ENCODE data around the gene AGPAT2.
"Not testable (repeated sequence)": the region's sequence is repeated elsewhere in the genome, so short reads cannot be mapped to it uniquely, and the experiment has no call there.

DNA sequence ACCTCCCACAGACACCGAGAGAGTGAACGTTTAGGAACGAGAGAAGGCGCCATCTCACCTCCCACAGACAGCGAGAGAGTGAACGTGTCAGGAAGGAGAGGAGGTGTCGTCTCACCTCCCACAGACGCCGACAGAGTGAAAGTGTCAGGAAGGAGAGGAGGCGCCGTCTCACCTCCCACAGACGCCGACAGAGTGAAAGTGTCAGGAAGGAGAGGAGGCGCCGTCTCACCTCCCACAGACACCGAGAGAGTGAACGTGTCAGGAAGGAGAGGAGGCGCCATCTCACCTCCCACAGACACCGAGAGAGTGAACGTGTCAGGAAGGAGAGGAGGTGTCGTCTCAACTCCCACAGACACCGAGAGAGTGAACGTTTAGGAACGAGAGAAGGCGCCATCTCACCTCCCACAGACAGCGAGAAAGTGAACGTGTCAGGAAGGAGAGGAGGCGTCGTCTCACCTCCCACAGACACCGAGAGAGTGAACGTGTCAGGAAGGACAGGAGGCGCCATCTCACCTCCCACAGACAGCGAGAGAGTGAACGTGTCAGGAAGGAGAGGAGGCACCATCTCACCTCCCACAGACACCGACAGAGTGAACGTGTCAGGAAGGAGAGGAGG is 54.7 kb downstream of the AGPAT2 start:
- TF ChIP-seq POLR2A (IDR thresholded peaks at IDR 0.05), result not testable (repeated sequence)
- TF ChIP-seq, protein P1, sequence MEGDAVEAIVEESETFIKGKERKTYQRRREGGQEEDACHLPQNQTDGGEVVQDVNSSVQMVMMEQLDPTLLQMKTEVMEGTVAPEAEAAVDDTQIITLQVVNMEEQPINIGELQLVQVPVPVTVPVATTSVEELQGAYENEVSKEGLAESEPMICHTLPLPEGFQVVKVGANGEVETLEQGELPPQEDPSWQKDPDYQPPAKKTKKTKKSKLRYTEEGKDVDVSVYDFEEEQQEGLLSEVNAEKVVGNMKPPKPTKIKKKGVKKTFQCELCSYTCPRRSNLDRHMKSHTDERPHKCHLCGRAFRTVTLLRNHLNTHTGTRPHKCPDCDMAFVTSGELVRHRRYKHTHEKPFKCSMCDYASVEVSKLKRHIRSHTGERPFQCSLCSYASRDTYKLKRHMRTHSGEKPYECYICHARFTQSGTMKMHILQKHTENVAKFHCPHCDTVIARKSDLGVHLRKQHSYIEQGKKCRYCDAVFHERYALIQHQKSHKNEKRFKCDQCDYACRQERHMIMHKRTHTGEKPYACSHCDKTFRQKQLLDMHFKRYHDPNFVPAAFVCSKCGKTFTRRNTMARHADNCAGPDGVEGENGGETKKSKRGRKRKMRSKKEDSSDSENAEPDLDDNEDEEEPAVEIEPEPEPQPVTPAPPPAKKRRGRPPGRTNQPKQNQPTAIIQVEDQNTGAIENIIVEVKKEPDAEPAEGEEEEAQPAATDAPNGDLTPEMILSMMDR (IDR thresholded peaks at IDR 0.05), result not testable (repeated sequence)
